OCI-LY3 (cell line): Measurements from ENCODE around the gene RTTN.
"Not testable (repeated sequence)": the region's sequence is repeated elsewhere in the genome, so short reads cannot be mapped to it uniquely, and the experiment has no call there.

Source experiments
- H2AFZ ChIP-seq: fragments of 200-600, 300-600 bp; shearing (Covaris generic); 2 replicates; pipeline ENCODE4 v1.6.0; 2014; ENCODE audit warnings: antibody characterized with exemption, low read depth, low read length
- H3K27ac ChIP-seq: fragments of 200-600, 300-600 bp; sonication (generic); 2 replicates; pipeline ENCODE4 v1.5.1; 2014; ENCODE audit warnings: mild to moderate bottlenecking, low read length, moderate library complexity, mixed read lengths
- H3K27me3 ChIP-seq: fragments of 200-600, 300-600 bp; sonication (generic); 2 replicates; pipeline ENCODE4 v1.6.1; 2014; ENCODE audit warnings: low read depth, low read length, mixed read lengths
- H3K36me3 ChIP-seq: fragments of 200-600, 300-600 bp; sonication (generic); replicated peaks from 2 replicates; pipeline ENCODE3; 2014; ENCODE audit warnings: low read depth, low read length, mixed read lengths
- H3K4me1 ChIP-seq: fragments of 300-600, 200-600 bp; sonication (generic); 2 replicates; pipeline ENCODE4 v1.6.1; 2014; ENCODE audit warnings: low read length, mixed read lengths
- H3K4me2 ChIP-seq: fragments of 200-600, 300-600 bp; sonication (generic); 2 replicates; pipeline ENCODE4 v1.6.1; 2014; ENCODE audit warnings: low read length, mixed read lengths
- H3K4me3 ChIP-seq: fragments of 300-600, 200-600 bp; sonication (generic); 2 replicates; pipeline ENCODE4 v1.5.1; 2014; ENCODE audit warnings: antibody characterized with exemption, mild to moderate bottlenecking, low read length, moderate library complexity
- H3K79me2 ChIP-seq: fragments of 300-600, 200-600 bp; shearing (Covaris generic); 2 replicates; pipeline ENCODE4 v1.6.1; 2014; ENCODE audit warnings: mild to moderate bottlenecking, low read length, mixed read lengths
- H3K9ac ChIP-seq: fragments of 300-600, 200-600 bp; shearing (Covaris generic); 2 replicates; pipeline ENCODE4 v1.6.0; 2014; ENCODE audit warnings: mild to moderate bottlenecking, low read length, moderate library complexity
- H3K9me3 ChIP-seq: fragments of 200-600, 300-600 bp; shearing (Covaris generic); 2 replicates; pipeline ENCODE4 v1.6.1; 2014; ENCODE audit warnings: low read length, mixed read lengths; ENCODE audit not compliant: insufficient read depth
- H4K20me1 ChIP-seq: fragments of 200-600, 300-600 bp; sonication (generic); 2 replicates; pipeline ENCODE4 v1.6.1; 2016; ENCODE audit warnings: low read length, mixed read lengths; ENCODE audit not compliant: insufficient read depth
- EZH2phosphoT487 ChIP-seq: fragments of 200-600 bp; shearing (Covaris generic); IDR thresholded peaks from 2 replicates; pipeline ENCODE4 v1.6.1; 2018; ENCODE audit warnings: antibody characterized with exemption, mixed run types, low read depth
- TF ChIP-seq, protein P1 (sequence below): fragments of 200-600, 300-600 bp; sonication (generic); IDR thresholded peaks from 2 replicates; pipeline ENCODE4 v1.5.1; 2014; ENCODE audit warnings: antibody characterized with exemption, low read length, low read depth

The RTTN gene

GRCh38 chr18:70116949-70117348 lies 88.5 kb downstream of the RTTN start:
- peaks cover 56% of the 10 kb centered on the region for H3K79me2 ChIP-seq
- H4K20me1 ChIP-seq, result no peaks in the 10 kb centered on the region
- H3K36me3 ChIP-seq, result peaks cover 51% of the 10 kb centered on the region
- no peak overlapping the region for H2AFZ ChIP-seq
- no peaks in the 10 kb centered on the region for H3K27me3 ChIP-seq
- no peak overlapping the region for H3K9ac ChIP-seq
- no peak overlapping the region for H3K27ac ChIP-seq
- TF ChIP-seq, protein P1, sequence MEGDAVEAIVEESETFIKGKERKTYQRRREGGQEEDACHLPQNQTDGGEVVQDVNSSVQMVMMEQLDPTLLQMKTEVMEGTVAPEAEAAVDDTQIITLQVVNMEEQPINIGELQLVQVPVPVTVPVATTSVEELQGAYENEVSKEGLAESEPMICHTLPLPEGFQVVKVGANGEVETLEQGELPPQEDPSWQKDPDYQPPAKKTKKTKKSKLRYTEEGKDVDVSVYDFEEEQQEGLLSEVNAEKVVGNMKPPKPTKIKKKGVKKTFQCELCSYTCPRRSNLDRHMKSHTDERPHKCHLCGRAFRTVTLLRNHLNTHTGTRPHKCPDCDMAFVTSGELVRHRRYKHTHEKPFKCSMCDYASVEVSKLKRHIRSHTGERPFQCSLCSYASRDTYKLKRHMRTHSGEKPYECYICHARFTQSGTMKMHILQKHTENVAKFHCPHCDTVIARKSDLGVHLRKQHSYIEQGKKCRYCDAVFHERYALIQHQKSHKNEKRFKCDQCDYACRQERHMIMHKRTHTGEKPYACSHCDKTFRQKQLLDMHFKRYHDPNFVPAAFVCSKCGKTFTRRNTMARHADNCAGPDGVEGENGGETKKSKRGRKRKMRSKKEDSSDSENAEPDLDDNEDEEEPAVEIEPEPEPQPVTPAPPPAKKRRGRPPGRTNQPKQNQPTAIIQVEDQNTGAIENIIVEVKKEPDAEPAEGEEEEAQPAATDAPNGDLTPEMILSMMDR, result no peak
- no peak for TF ChIP-seq EZH2phosphoT487
- peaks cover 14% of the 10 kb centered on the region for H3K9me3 ChIP-seq
- no peak overlapping the region for H3K4me2 ChIP-seq
- H3K4me1 ChIP-seq, result peaks cover 43% of the 10 kb centered on the region
- H3K4me3 ChIP-seq, result no peak overlapping the region

DNA sequence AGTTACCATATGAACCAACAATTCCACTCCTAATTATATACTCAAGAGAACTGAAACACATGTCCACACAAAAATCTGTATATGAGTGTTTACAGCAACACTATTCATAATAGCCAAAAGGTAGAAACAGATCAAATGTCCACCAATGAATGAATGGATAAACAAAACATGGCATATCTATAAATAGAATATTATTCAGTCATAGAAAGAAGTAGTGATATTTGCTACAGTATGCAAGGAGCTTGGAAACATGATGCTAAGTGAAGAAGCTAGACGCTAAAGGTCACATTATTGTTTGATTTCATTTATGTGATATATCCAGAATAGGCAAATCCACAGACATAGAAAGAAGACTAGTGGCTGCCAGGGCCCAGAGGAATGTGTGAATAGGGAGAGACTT lies 92.0 kb downstream of the RTTN start:
- Histone ChIP-seq H4K20me1 (no peaks in the 10 kb centered on the region), H3K9me3 (peaks cover 8% of the 10 kb centered on the region), H3K4me3 (no peak overlapping the region), H3K9ac (no peak overlapping the region), H3K4me2 (no peak overlapping the region), H3K36me3 (peaks cover 46% of the 10 kb centered on the region), H3K27me3 (no peaks in the 10 kb centered on the region), H2AFZ (no peak overlapping the region), H3K79me2 (peaks cover 36% of the 10 kb centered on the region), H3K4me1 (peaks cover 14% of the 10 kb centered on the region), H3K27ac (no peak overlapping the region)
- TF ChIP-seq, protein P1, result no peak
- no peak for TF ChIP-seq EZH2phosphoT487

DNA sequence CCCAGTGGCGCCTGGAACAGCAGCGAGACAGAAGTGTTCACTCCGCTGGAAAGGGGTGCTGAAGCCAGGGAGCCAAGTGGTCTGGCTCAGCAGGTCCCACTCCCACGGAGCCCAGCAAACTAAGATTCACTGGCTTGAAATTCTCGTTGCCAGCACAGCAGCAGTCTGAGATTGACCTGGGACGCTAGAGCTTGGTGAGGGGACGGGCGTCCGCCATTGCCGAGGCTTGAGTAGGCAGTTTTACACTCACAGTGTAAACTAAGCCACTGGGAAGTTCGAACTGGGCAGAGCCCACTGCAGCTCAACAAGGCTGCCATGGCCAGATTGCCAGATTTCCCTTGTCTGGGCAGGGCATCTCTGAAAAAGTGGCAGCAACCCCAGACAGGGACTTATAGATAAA lies 94.8 kb downstream of the RTTN start:
- no peak for TF ChIP-seq EZH2phosphoT487
- TF ChIP-seq, protein P1, result no peak

DNA sequence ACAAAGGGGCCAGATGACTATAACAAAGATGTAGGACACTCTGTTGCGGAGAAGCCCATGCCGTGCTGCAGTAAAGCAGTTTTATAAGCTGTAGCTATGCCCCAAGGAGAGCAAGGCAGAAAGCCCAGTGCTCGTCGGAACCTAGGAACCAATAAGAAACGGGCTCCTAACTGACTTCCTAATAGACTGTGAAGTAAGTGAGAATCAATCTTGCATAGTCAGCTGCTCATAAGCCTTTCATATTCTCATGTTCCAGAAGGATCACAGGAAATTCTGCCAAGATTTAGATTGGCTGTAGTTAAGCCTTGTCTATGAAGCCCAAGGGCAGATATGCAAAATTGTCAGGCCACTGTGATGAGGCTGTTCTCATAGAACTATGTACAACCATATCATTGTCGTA lies 98.4 kb downstream of the RTTN start:
- Histone ChIP-seq H2AFZ (no peak overlapping the region), H3K27ac (no peak overlapping the region), H4K20me1 (no peaks in the 10 kb centered on the region), H3K9me3 (no peaks in the 10 kb centered on the region), H3K36me3 (peaks cover 50% of the 10 kb centered on the region), H3K4me3 (no peak overlapping the region), H3K79me2 (no peaks in the 10 kb centered on the region; the same call in 1 of the 2 replicates), H3K4me2 (no peak overlapping the region), H3K4me1 (no peaks in the 10 kb centered on the region), H3K27me3 (no peaks in the 10 kb centered on the region), H3K9ac (no peak overlapping the region)
- TF ChIP-seq, protein P1, result no peak

More for the DNA sequence above, 94.8 kb downstream of the RTTN start:
- no peaks in the 10 kb centered on the region for H3K27me3 ChIP-seq
- no peak overlapping the region for H3K4me2 ChIP-seq
- no peaks in the 10 kb centered on the region for H3K9me3 ChIP-seq
- no peaks in the 10 kb centered on the region for H3K4me1 ChIP-seq
- H4K20me1 ChIP-seq, result no peaks in the 10 kb centered on the region
- H3K4me3 ChIP-seq, result no peak overlapping the region
- no peak overlapping the region for H3K9ac ChIP-seq
- no peak overlapping the region for H2AFZ ChIP-seq
- peaks cover 50% of the 10 kb centered on the region for H3K36me3 ChIP-seq
- H3K79me2 ChIP-seq, result peaks cover 14% of the 10 kb centered on the region; the same call in 1 of the 2 replicates
- H3K27ac ChIP-seq, result no peak overlapping the region

DNA sequence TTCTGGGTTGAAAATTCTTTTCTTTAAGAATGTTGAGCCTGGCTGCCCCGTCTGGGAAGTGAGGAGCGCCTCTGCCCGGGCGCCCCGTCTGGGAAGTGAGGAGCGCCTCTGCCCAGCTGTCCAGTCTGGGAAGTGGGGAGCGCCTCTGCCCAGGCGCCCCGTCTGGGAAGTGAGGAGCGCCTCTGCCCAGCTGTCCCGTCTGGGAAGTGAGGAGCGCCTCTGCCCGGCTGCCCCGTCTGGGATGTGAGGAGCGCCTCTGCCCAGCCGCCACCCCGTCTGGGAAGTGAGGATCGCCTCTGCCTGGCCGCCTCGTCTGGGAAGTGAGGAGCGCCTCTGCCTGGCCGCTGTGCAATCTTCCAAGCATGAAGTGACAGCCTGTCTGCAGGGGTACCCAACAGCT lies 102.6 kb downstream of the RTTN start:
- H3K36me3 ChIP-seq, result peaks cover 38% of the 10 kb centered on the region
- not testable (repeated sequence) for H4K20me1 ChIP-seq, H2AFZ ChIP-seq, H3K79me2 ChIP-seq, H3K4me1 ChIP-seq, H3K27ac ChIP-seq, H3K4me2 ChIP-seq, H3K27me3 ChIP-seq, H3K4me3 ChIP-seq, H3K9ac ChIP-seq, H3K9me3 ChIP-seq
